HG02970 (cell line): ENCODE data around the gene GNPAT.

Source experiments
- ATAC-seq: cut with Tn5 transposase; IDR thresholded peaks from one replicate; pipeline ENCODE4 v1.9.1; 2021; ENCODE audit warnings: mild to moderate bottlenecking, moderate library complexity, moderate number of reproducible peaks; ENCODE audit not compliant: unreplicated experiment, low FRiP score

The GNPAT gene

DNA sequence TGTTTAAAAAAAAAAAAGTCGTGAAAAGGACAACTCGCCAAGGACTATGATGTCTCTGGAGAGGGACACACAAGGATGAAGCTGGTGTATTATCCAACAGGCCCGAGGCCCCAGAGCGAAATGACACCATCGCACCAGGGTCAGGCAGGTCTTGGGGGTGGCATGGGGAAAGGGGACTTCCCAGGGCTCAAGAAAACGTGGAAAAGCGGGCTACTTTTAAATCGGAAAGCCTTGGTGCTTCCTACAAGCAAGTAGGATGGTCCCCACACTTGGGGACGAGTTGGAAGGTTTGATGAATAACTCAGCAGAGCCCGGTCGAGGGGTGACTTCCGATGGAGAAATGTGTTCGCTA is 505 bp upstream of the GNPAT start:
- no peak for ATAC-seq

- ATAC-seq, result no peak
Measured at GRCh38 chr1:231241750-231242149, 738 bp downstream of the GNPAT start.

GRCh38 chr1:231242516-231243198 is 1.6 kb downstream of the GNPAT start:
- no peak for ATAC-seq

GRCh38 chr1:231248778-231249177 is 7.8 kb downstream of the GNPAT start:
- ATAC-seq, result no peak

- no peak for ATAC-seq
Measured at GRCh38 chr1:231252336-231252735, 11.3 kb downstream of the GNPAT start.

DNA sequence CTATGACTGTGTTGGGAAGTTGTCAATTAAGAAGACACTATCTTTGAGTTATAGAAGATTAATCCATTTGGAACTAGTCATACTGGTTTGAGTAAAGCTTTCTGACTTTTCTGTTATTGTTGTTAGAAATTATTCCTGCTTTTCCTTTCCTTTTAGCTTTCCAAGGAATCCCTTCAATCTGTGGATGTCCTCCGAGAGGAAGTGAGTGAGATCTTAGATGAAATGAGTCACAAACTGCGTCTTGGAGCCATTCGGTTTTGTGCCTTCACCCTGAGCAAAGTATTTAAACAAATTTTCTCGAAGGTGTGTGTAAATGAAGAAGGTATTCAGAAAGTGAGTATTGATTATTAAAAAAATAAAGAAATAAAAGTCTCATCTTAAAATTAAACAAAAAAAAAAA is 19.3 kb downstream of the GNPAT start:
- no peak for ATAC-seq

- no peak for ATAC-seq
Measured at GRCh38 chr1:231264642-231265041, 23.6 kb downstream of the GNPAT start.

DNA sequence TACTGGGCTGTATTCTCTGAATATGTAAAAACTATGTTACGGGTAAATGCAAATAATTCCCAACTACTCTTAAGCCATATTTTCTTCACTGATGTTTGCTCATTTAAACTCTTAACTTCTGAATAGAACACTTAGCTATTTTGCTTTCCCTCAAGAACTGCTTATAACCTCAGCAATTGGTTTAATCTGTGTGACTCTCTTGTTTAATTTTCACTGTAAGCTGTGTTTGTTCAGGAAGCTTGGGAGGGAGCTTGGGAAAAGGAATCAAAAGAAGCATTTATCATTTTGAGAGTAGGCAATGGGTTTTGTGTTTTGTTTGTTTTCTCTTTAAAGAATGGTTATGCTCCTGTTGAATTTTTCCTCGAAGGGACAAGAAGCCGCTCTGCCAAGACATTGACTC is 24.4 kb downstream of the GNPAT start:
- ATAC-seq, result no peak

GRCh38 chr1:231266811-231267322 is 25.9 kb downstream of the GNPAT start:
- ATAC-seq, result no peak

- no peak for ATAC-seq
Measured at GRCh38 chr1:231272173-231272572, 31.2 kb downstream of the GNPAT start.

DNA sequence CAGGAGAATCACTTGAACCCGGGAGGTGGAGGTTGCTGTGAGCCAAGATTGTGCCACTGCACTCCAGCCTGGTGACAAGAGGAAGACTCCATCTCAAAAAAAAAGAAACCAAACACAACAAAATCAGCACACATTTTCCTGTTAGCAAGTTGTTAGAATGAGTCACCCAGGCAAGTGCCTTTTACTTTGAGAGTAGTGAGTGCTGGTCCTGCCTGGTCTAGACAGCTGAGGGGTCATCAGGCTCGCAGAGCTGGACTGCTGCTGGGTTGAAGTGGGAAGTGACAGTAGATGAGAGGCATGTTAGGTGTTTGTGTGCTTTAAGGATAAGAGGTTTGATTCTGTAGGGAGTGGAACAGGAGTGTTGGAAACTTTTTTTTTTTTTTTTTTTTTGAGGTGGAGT is 31.9 kb downstream of the GNPAT start:
- ATAC-seq, result no peak

GRCh38 chr1:231274119-231274825 is 33.3 kb downstream of the GNPAT start:
- ATAC-seq, result no peak

DNA sequence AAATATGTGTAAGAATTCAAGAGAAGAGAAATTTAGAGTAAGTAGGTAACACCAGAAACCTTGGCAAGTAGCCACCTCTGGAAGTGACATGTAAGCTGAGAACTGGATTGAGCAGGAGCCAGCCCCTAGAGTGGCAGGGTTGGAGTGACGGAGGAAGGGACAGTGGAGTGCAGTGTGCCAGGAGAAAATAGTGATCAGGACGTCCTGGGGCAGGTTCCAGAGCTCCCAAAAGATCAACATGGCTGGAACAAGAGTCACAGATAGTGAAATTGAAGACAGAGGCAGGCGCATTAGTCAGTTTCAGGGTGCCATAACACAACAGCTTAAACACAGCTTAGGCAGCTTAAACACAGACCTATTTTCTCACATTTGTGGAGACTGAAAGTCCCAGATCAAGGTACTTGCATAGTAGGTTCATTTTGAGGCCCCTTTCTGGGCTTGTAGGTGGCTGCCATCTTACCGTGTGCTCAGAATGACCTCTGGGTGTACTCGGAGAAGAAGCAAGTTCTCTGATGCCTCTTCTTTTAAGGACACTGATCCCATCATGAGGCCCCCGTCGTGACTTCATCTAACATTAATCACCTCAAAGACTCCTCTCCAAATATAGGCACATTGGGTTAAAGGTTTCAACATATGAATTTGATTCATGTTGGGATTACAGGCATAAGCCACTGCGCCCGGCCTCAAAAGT is 37.2 kb downstream of the GNPAT start:
- no peak for ATAC-seq

GRCh38 chr1:231279081-231279480 is 38.1 kb downstream of the GNPAT start:
- ATAC-seq, result no peak

DNA sequence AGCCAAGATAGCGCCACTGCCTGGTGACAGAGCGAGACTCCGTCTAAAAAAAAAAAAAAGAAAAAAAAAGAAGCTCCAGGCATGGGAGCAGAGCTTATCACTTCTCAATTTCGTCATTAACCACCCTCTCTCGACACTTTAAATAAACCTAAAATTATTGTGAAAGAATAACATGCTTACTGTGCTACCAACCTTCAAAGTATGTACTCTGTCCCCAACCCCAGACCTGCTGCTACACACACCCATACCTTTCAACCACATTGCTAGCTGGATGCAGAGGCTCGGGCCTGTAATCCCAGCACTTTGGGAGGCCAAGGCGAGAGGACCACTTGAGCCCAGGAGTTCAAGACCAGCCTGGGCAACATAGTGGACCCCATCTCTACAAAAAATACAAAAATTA is 38.7 kb downstream of the GNPAT start:
- no peak for ATAC-seq

GRCh38 chr1:231284441-231284840 is 43.4 kb downstream of the GNPAT start:
- no peak for ATAC-seq

DNA sequence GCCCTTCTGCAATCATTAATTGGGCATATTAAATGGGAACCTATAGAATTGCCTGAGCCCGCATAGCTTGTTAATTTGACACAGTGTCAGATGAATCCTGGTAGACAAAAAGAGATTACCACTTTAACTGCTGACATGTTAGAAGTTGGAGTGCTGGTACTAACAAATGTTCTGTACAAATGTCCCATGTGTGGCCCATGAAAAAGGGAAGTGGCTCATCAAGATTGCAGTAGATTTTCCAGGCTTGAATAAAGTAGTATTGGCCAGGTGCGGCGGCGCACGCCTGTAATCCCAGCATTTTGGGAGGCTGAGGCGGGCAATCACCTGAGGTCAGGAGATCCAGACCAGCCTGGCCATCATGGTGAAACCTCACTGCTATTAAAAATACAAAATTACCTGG is 45.6 kb downstream of the GNPAT start:
- no peak for ATAC-seq

DNA sequence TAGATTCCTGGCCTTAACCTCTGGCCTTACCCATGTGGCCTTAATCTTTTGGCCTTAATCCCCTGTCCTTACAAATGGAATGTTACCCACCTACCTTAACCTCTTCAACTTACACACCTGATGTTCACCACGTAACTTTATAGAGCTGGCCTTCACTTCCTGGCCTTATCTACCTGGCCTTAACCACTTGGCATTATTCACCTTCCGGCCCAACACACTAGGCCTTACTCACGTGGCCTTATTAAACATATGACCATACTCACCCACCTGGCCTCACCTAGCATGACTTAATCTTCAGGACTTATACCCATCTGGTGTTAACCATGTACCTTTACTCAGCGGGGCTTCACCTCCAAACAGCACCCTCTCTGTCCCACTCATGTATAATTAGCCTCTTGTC is 54.9 kb downstream of the GNPAT start:
- ATAC-seq, result no peak

GRCh38 chr1:231301990-231302389 is 61.0 kb downstream of the GNPAT start:
- ATAC-seq, result no peak

DNA sequence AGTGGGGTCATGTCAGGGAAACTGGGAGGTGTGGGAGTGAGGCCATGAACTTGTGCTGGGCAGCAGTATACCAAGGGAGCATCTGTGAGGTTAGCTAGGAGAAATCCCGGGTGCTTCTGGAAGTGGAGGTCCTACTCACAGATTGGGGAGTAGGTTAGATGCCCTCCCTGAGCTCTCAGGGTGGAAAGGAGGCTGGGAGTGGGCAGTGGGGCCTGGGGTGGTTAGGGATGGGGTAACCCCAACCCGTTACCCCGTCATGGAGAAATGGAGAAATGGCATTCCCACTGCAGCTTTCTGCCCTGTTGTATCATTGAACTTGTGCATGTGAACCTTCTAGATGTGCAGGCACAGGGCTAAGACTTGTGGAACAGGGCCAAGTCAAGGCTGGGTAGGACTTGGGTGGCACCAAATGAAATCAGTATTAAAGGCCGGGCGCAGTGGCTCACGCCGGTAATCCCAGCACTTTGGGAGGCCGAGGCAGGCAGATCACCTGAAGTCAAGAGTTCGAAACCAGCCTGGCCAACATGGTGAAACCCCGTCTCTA is 69.5 kb downstream of the GNPAT start:
- ATAC-seq, result no peak

- ATAC-seq, result no peak
Measured at GRCh38 chr1:231311720-231312431, 70.9 kb downstream of the GNPAT start.
